HL-60/S4 treated with retinoic acid at 250 ng/mL for 4 days and 3 days (cell line): ENCODE results near the gene TSHZ1.
"Not testable (repeated sequence)": the region's sequence is repeated elsewhere in the genome, so short reads cannot be mapped to it uniquely, and the experiment has no call there.

Experiments
- in situ Hi-C: fragments of 300-500 bp; cut with MboI; formaldehyde crosslinking; loops from 2 replicates; pipeline ENCODE4 v1.7.0; 2022; ENCODE audit warnings: low sequenced_read_pairs

Gene TSHZ1

GRCh38 chr18:75304678-75305557, 94.3 kb downstream of the TSHZ1 start:
- in situ Hi-C loops, result no loop called here

GRCh38 chr18:75305984-75306383, 95.4 kb downstream of the TSHZ1 start:
- in situ Hi-C loops, result no loop called here

GRCh38 chr18:75307530-75307929, 96.9 kb downstream of the TSHZ1 start:
- in situ Hi-C loops, result no loop called here

DNA sequence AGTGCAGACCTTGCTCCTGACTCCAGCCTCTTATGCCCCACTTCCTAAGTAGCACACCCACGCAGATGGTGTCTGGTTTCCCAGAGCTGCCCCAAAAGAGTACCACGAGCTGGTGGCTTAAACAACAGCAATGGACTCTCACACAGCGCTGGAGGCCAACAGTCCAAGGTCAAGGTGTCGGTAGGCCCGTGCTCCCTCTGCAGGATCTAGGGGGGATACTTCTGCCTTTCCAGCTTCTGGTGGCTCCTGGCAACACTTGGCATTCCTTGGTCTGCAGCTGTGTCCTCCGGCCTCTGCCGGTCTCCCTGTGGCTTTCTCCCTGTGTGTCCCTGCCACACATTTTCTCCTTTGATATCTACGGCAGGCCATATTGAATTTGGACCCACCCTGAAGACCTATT, 99.0 kb downstream of the TSHZ1 start:
- in situ Hi-C loops, result no loop called here

- in situ Hi-C loops, result no loop called here
Measured at GRCh38 chr18:75314117-75314516, 103.5 kb downstream of the TSHZ1 start.

DNA sequence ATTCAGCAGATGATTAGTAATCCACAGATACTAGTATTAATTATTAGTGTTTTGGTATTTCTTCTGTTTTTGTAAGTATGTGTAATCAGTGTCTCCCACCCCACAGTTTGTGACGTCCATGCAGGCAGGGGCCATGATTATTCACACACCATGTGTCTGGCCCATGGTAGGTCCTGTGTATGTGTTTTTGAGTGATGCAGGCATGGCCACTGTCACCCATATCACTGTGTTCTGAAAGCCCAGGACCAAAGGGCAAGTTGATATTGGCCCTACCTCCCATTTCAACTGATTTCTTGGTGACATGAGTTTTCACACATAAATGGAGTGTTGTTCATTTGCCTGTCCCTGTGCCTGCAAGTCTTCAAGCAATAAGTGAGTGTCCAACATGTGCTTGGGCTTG, 104.0 kb downstream of the TSHZ1 start:
- in situ Hi-C loops, result no loop called here

GRCh38 chr18:75316223-75316622, 105.6 kb downstream of the TSHZ1 start:
- in situ Hi-C loops, result no loop called here

DNA sequence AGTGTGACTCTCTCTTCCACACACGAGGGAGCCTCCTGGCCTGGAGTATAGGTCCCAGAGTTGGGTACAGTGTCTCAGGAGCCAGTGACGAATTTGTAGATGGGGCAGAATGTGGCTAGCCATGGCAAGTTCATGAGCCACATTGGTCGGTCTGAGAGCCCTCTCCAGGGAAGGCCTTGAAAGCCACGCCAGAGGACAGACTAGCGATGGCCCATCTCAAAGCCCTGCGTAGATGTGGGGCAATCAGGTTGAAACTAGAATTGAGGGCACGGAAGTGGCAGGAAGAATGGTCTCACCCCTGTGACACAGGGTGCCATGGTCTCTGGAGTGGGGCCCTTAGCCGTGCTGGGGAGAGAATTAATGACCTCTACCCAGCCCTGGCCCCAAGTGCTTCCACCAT, 106.2 kb downstream of the TSHZ1 start:
- in situ Hi-C loops, result no loop called here

- in situ Hi-C loops, result no loop called here
Measured at GRCh38 chr18:75317300-75317699, 106.7 kb downstream of the TSHZ1 start.

DNA sequence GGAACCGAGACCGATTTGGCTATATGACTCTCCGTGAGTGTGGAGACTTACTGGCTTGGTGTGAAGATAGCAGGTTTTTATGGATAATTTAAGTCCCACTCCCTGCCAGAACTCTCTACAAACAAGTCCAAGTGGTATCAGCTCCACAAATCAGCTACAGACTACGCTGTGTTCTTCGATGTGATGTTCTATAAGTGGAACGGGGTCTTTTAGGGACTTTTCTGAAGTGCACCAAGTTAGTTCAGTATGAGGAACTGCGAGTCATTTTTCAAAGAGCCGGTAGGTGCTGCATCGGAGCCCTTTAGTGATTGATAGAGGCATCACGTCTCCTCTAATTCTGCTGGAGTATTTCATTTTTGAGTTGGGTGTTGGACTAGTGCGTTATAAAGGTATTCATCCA, 107.1 kb downstream of the TSHZ1 start:
- in situ Hi-C loops, result no loop called here

GRCh38 chr18:75319905-75320304, 109.3 kb downstream of the TSHZ1 start:
- in situ Hi-C loops, result no loop called here

- in situ Hi-C loops, result no loop called here
Measured at GRCh38 chr18:75320506-75320905, 109.9 kb downstream of the TSHZ1 start.

DNA sequence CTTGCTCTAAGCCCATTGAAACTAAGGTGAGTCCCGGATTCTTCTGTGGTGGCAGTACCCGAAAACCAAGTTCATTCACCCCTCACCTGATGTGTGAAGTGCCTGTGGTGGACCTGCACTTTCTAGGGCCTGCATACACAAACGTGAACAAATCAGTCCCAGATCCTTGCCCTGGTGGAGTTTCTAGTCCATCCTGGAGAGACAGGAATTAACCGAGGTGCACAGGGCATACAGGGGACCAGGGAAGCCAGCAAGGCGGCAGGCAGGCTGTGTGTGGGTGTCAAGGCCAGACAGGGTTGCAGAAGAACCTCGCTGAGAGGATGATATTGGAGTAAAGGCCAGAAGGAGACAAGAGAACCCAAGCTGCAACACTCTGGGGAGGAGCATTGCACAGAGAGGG, 110.8 kb downstream of the TSHZ1 start:
- in situ Hi-C loops, result no loop called here

DNA sequence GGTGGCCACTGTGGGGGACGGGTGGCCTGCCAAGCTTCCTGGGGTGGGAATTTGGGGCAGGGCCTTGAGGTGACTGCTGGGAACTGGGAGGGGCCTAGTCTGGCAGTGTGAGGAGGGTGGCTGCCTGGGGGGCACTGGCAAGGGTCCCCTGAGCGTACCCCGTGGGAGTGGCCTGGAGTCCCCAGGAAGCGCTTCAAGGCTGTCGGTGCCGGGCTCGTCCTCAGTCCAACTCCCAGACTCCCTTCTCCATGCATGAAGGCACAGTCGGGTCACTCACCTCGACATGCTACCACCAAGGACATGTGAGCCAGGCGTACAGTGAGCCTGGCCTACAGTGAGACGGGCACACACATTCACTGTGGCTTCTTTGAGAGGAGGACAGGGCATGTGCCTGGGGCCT, 111.6 kb downstream of the TSHZ1 start:
- in situ Hi-C loops, result no loop called here

- in situ Hi-C loops, result no loop called here
Measured at GRCh38 chr18:75323821-75324585, 113.4 kb downstream of the TSHZ1 start.

DNA sequence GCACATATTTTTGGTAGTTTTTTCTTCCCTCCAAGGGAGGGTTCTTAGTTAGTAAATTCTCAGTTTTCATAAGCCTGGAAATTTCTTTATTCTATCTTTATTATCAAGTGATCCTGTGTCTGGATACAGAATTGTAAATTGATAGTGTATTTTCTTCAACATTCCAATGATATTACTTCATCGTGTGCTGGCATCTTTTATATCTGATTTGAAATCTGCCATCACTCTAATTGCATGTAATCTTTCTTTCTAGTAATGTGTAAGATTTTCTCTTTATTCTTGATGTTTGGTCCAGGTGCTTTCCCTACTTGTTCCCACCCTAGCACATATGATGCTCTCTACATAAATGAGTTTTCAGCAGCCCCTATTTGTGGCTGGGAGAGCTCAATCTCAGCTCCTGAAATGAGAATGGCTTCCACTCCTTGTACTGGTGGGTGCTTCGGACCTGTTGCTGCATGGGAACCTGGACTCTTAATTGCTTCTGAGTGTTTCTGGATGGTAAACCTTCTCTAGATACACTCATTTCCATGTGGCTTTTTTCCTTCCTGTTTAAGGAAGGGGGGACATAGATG, 114.2 kb downstream of the TSHZ1 start:
- in situ Hi-C loops, result no loop called here

- in situ Hi-C loops, result not testable (repeated sequence)
Measured at GRCh38 chr18:75329753-75330152, 119.2 kb downstream of the TSHZ1 start.

DNA sequence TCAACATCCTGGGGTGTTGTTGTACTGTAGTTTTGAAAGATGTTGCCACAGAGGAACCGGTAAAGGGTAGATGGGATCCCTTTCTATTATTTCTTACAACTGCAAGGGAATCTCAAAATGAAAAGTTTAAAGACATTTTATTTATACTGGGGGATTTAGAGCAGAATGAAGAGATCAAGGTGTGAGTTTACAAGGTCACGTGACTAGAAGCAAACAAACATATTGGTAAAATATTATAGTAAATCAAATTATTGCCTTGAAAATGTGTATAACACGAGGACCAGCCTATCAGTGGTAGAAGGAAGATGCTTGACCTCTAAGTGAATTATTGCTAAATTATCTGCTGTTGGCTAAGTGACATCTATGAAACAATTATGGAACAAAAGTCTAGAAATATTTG, 119.7 kb downstream of the TSHZ1 start:
- in situ Hi-C loops, result no loop called here

DNA sequence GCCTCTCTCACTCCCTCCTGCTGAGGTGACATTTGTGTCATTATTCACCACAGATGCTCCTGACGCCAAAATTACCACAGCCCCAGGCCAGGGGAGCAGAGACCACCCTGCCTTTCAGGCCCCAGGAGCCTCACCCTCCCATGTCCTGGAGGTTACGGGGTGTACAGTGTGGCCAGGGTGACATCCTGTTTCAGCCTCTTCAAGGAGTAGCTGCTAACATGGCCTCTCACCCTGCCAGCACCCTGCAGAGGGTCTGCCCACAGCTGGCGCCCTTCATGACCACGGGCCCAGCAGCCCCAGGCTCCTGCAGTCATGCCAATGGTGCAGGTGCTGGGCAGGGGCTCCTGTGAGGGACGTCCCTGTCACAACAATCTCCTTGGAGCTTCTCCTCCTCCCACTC, 124.3 kb downstream of the TSHZ1 start:
- in situ Hi-C loops, result no loop called here

GRCh38 chr18:75335511-75335910, 124.9 kb downstream of the TSHZ1 start:
- in situ Hi-C loops, result no loop called here

- in situ Hi-C loops, result no loop called here
Measured at GRCh38 chr18:75336767-75337166, 126.2 kb downstream of the TSHZ1 start.

DNA sequence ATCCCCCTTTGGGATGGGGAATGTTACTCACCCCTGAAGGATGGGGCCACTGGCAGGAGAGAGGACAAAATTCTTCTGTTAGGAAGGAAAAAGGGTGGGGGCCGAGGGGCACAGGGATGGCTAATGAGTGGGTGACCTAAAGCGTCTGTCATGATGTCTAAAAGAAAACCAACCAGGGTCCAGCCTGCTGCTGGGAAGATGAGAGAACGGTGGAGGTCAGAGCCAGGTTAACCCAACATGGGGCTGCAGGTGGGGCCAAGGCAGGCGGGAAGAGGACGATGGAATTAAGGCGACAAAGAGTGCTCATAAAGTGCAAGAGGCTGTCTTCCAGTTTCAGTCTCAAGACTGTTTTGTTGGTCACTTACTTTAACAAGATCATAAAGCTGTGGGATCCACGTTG, 126.8 kb downstream of the TSHZ1 start:
- in situ Hi-C loops, result no loop called here
